HG03378 (cell line): Measurements from ENCODE around the gene GUCA2B.

Experiments used
- ATAC-seq: cut with Tn5 transposase; IDR thresholded peaks from one replicate; pipeline ENCODE4 v1.9.1; 2021; ENCODE audit warnings: mild to moderate bottlenecking, moderate library complexity; ENCODE audit not compliant: unreplicated experiment

GUCA2B gene

DNA sequence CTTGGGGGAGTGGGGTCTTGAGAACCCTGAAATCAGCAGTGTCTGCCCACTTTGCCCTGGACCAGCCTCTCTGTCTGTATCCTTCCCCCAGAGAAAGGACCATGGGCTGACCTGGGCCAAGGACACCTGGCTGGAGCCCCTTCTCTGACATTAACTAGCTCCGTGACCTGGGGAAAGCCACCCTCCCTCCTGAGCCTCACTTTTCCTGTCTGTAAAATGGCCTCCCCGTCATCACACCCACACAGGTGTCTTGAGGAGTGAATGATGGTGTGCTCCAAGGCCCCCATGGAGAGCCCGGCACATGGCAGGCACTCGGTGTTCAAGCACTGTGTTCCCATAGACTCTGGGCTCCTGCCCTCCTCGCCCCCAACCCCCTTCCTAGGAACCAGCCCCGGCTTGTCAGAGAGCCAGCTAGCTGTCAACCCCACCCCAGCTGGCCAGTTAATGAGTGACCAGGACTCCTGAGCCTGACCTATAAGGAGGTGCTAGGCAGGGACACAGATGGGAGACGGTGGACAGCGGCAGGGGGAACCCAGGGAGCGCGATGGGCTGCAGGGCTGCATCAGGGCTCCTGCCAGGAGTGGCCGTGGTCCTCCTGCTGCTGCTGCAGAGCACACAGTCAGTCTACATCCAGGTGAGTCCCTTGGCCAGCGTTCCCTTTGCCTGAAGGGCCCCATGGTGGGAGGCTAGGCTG, at the start of gene GUCA2B:
GUCA2B (plus strand) TSS at position 504 of the 694 bp plus-strand sequence; CDS start at position 545, 41 bp downstream.
- no peak for ATAC-seq

DNA sequence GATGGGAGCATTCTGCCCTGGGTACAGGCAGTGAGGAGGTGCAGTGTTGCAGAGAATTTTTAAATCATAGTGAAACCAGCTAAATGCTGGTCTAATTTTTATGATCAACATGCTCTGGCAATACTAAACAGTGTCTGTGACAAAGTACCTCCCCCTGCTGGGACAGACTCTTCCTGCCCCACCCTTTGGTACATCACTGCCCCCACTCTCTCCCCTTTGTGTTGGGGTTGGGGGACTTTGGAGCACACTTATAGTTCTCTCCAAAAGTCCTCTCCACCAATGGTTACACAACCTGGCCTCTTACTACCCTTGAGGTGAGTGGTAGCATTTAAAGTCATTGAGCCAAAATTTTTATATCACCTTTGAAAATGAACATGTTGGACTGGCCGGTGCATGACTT, 48.2 kb upstream of the GUCA2B start:
- no peak for ATAC-seq

DNA sequence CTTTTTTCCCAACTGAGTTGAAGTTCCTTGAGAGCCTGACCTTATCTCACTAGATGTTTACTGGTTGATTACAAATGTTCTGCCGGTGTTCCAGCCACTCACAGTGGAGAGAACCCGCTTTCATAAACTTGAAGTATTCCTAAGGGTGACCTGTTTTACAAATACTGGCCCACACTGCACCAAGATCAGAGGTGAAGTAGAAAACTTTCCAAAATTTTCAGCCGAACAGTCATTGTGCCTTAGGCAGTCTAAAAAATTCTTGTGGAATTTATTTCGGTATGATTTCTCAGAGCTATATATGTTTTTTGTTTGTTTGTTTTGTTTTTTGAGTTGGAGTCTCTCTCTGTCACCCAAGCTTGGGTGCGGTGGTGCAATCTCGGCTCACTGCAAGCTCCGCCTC, 44.9 kb upstream of the GUCA2B start:
- no peak for ATAC-seq

DNA sequence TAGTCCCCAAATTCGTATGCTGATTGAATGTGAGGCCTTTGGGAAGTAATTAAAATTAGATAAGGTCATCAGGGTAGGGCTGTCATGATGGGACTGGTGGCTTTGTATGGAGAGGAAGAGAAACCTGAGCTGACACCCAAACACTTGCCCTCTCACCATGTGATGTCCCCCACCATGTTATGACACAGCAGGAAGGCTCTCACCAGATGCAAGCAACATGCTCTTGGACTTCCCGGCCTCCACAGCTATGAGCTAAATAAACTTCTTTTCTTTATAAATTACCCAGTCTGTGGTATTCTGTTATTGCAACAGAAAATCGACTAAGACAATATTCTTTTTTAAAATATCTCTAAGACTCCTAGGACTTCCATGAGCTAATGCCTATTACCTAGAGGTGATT, 43.6 kb upstream of the GUCA2B start:
- no peak for ATAC-seq

DNA sequence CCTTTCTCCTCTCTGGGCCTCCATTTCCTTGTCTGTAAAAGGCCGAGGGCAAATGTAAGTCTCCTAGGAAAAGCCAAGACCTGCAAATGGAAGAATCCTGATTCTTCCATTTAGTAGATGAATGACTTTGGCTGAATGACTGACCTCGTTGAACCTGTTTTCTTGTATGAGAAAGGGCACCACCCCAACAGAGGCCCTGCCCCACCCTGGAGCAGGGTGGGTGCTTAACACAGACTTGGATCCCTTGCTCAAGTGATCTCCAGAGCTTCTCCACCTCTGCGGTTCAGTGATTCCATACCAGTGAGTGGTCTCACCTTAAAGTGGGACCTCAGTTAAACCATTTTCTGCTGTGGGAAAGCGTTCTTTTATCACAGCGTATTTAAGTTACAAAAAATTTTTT, 39.0 kb upstream of the GUCA2B start:
- no peak for ATAC-seq

DNA sequence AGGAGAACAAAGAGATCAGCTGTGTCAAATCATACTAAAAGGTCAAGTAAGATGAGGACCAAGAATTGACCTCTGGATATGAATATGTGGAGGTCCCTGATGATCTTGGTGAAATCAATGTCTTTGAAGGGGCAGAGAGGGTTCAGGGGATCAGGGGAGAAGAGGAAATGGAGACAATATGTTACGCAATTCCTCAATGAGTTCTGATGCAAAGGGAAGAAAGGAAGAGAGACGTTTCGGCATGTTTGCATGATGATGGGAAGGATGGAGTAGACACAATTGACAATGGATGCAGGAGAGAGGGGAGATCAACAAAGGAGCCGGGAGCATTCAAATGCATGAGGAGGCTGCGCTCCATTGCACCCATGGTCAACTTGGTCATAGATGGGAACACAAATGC, 36.0 kb upstream of the GUCA2B start:
- ATAC-seq: no peak

DNA sequence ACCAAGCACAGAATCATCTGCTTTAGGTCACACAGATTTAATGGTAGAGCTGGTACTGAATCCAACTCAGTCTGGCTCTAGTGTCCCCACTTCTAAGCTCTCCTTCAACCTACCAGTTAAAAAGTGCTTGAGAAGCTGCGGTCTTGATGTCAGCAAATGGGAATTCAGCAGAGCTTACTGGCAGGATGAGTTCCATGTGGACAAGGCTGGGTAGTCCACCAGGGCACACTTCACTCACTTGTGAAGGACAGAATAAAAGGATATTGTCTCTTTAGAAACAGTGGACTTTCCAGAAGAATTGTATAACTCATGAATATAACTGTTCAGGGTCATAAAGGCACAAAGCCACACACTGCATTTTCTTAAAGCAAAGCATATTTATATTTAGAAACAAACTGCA, 35.1 kb upstream of the GUCA2B start:
- no peak for ATAC-seq

DNA sequence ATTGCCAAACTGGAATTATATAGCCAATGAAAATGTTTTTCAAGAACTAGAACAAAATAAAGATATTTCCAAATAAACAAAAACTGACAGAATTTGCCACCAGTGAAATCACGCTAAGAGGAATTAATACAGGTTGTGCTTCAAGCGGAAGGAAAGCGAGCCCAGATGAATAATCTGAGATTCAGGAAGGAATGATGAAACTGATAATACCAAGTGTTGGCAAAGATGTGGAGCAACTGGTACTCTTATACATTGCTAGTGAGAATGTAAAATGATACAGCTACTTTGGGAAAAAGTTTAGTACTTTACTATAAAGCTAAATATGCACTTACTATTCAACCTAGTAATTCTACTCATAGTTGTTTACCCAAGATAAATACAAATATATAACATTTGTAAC, 30.8 kb upstream of the GUCA2B start:
- ATAC-seq: no peak

DNA sequence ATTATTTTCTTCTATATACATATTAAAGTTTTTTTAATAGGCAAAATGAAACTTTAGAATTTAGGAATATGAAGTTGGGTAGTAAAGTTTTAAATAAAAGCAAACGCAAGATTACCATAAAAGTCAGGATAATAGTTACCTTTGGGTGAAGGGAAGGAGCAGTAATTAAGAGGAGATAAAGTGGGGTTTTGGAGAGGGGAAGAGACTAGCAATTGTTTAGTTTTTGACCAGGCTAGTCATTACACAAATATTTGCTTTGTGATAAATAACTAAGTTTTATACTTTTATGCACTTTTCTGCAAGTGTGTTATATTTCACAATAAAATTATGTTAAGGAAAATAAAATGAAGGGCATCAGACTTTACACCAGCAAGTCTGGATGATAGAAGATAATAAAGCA, 27.7 kb upstream of the GUCA2B start:
- no peak for ATAC-seq

DNA sequence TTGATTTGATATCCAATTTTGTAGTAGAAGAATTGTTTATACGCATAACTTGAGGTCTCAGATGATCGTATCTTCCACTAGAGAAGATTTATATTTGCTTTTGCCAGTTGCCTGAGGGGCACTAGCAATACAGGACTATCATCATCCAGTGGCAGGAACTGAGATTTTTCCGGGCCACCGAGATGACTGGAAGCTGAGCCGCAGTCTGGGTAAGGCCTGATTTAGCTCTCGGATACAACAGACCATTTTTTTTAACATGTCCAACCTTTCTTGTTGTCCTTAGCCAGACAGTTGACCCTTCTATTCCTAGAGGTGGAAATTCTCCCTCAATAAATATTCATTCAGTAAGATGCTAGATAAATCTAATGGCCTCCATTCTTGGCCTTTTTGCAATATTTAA, 25.4 kb upstream of the GUCA2B start:
- no peak for ATAC-seq

DNA sequence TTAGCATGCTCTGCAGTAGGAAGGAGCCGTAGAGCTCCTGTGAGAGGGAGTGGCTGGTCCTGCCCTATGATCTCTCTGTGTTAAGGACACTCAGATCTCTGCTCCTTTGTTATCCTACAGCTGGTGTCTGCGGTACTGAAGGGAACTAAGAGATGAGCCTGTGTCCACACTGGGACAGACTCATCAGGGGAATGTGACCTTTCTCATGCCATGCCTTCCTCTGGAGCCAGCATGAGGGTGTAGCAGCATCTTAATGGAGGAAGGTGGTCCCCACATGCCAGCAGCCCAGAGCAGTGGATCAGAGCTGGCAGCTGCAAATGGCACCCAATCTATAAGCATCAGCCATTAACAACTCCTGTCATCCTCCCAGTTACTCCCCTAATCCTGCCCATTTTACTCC, 24.7 kb upstream of the GUCA2B start:
- no peak for ATAC-seq

DNA sequence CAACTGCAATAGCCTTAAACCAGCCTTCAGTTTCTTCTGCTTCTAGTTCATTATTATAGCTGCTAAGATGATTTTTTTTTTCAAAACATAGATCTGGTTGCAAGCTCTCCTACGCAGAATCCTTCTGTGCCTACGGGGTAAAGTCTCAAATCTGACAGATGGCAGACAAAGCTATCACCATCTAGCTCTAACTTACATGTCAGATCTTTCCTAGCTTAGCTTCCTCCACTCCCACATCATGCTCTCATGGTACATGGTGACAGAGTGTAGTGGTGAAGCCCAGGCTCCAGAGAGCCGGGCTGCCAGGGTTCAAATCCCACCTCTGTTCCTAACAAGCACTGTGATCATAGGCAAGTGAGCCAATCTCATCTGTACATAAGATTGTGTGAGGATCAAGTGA, 24.2 kb upstream of the GUCA2B start:
- no peak for ATAC-seq

DNA sequence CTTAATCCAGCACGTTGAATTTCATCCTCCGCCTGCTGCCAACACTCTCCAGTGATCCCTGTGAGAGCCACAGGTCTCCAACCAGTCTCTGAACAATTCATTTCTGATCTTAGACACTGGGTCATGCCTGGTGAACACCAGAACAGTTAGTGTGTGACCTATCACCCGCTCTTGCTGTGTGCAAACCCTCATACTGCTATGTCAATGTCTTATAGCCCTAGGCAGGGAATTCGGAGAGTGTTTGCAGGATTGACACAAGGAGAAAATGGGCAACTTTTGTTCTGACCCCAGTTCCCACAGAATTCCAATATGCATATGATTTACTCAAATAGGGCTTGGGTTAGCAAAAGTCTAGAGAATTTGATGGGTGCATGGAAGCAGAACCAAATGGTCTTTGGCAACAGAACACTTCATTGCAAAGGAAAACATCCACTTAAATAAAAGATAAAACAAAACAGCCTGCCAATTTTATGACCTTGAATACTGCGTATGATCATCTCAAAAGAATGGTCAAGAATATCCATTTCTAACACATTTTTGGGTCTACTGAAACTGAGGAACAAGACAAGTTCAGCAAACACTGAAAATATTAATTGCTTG, 23.0 kb upstream of the GUCA2B start:
- no peak for ATAC-seq

DNA sequence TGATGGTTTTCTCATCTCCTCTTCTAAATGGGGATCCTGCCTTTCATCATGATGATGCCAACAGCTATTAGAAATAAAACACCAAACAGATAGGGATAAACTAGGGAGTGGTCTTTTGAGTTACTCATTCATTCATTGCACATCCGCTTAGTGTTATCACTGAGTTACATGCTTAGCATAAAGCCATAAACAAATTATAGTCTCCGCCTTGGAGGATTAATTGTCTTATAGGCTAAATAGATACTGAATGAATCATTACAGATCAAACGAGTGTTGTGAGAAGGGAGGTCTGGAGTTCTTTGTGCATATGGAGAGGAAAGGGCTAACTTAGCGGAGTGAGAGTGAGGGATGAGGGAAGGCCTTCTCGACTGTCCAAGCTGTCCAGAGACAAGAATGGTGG, 19.8 kb upstream of the GUCA2B start:
- no peak for ATAC-seq

DNA sequence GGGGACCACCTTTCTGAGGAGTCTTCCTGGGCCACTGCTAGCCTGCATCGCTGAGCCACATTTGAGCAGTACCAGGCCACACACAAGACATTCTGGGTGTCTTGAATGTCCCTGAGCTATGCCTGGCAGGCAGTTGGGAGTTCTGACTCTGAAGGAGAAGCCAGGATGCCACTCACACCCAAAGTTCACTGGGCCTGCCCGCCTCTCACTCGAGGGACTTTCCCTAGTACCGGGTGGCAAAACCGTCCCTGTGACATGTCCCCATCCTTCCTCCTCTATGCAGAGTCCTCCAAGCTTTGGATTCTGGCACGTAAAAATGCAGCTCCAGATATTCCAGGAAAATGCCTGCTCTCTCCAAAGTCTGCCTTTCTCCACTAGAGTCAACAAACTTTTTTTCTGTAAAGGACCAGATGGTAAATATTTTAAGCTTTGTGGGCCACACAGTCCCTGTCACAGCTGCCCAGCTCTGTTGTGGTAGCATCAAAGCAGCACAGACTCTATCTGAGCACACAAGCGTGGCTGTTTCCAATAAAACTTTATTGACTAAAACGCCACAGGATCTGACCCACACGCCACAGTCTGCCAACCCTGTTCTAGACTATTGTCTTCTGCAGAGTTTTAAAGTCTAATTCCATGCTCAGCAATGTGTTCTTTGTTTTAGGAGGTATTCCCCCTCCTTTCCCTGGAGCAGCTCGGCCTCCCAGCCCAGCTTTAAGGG, 19.2 kb upstream of the GUCA2B start:
- no peak for ATAC-seq

DNA sequence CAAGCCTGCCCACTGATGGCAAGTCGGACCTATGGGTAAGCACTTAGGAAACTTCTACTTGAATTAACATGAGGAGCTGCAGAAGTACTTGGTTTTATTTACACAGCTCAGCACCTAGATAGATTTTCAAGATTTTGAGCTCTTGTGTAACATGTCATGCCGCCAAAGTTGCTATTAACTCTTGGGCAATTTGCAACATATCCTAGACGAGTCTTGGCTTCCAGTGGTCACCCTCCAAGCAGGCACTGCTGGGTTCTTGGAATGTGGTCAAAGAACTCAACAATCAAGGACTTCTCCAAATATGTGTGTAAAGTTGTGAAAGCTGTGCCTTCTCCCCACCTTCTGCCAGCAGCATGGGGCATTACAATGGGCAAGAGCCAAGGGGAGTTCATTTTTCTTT, 17.8 kb upstream of the GUCA2B start:
- no peak for ATAC-seq

DNA sequence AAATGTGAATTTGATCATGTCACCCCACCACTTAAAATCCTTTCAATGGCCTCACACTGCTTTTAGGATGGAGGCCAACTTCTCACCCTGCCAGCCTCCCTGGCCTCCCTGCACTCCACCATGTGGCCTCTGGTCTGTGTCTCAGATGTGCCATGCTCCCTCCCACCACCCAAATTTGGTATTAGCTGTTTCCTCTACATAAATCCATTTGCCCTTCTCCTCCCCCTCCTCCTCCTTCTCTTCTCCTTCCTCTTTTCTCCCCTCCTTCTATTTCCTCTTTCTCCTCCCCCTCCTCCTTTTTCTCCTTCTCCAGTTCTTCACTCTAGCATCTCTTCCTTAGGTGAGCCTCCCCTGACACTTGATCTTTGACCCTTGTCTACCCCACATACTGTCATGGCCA, 16.7 kb upstream of the GUCA2B start:
- no peak for ATAC-seq

DNA sequence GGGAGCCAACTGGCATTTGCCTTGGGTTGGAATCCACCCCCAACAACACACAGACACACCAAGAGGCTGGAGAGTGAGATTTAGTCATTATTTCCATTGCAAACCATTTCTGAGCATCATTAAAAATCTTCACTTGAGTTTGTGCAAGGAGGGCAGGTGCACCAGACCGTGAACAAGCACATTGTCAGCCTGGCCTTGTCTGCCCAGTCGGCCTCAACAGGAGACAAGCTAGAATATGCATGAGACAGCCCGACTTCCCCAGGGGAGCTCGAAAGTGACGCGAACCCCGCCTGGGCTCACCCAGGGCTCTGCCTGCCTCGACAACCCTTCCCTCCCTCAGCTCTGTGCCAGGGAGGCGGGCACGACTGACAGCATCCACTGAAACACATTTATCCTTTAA, 15.4 kb upstream of the GUCA2B start:
- ATAC-seq: no peak

DNA sequence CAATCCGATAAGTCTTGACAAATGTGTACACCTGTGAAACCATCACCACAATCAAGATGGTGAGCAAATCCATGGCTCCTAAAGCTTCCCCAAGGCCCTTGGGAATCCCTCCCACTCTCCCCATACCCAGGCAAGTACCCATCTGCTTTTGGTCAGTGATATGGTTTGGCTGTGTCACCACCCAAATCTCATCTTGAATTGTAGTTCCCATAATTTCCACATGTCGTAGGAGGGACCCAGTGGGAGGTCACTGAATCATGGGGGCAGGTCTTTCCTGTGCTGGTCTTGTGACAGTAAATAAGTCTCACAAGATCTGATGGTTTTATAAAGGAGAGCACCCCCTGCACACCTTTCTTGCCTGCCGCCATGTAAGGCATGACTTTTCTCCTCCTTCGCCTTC, 14.6 kb upstream of the GUCA2B start:
- no peak for ATAC-seq

DNA sequence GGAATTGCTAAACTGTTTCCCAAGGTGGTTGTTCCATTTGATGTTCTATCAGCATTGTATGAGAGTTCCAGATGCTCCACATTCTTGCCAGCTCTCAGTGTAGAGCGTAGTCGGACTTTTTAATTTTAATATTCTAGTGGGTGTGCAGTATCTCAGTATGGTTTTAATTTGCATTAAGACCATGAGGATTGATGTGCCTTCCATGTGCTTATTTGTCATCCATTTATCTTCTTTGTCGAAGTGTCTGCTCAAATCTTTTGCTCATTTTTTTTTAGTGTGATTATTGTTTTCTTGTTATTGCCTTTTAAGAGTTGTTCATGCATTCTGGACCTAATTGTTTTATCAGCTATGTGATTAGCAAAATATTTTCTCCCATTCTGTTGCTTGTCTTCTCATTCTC, 13.8 kb upstream of the GUCA2B start:
- ATAC-seq: no peak

DNA sequence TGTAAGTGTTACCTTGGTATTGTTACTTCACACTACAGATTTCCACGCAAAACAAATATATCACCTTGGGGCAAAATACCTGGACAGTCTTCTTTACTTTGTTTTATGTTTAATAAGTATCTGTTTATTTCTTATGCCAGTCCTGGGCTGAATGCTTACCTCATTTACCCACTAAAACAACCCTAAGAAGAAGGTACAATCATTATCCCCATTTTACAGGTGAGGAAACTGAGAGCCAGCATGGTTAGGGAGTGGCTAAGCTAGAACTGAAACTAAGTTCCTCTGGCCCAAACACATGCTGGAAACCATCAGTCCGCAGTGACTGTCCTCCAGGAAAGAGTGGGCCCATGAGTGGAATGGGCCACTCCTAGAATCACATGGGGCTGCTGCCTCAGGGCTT, 13.0 kb upstream of the GUCA2B start:
- ATAC-seq: no peak

DNA sequence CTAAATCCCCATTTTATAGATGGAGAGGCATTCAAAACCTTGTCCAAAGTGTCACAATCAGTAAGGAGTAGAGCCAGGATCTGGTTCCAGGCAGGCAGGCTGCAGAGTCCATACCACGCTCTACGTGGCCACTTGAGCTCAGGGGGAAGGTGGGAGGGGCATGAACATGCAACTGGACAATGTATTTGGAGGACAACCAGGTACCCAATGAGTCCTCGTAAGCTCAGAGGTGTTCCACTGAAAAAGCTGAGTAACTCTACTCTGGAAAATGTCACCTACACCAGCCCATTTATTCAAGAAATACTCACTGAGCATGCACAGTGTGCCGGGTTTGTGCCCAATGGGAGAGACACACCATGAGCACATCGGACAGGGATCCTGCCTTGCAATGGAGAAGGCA, 11.2 kb upstream of the GUCA2B start:
- no peak for ATAC-seq
